ENCODE data around the gene ST7. TPM values are rescaled to one million over a fixed set of nuclear protein-coding genes. Genes with fewer than 3 reads are reported as not detected.
"Not testable (repeated sequence)": the region's sequence is repeated elsewhere in the genome, so short reads cannot be mapped to it uniquely, and the experiment has no call there.

ST7 gene
- total and polyA plus RNA-seq, 9 donors: 11.6 to 20.7 (median 15.0) TPM

GRCh38 chr7:117119192-117119924, 166.1 kb downstream of the ST7 start:
- Histone ChIP-seq H3K27me3 (ENCODE audit: control insufficient read depth, insufficient read depth, low read length) (no peaks in the 10 kb centered on the region), H3K36me3 (ENCODE audit: control insufficient read depth, insufficient read depth, low read length) (peaks cover 5% of the 10 kb centered on the region), H3K4me1 (ENCODE audit: control insufficient read depth, insufficient read depth, low read length) (peaks cover 5% of the 10 kb centered on the region), H3K4me3 (ENCODE audit: low read length) (no peak overlapping the region), H3K27ac (ENCODE audit: low read length) (no peak overlapping the region), H3K9me3 (replicated peaks; ENCODE audit: control insufficient read depth, low read depth, low read length) (no peaks in the 10 kb centered on the region)
- WGBS (ENCODE audit: insufficient coverage): no CpG with 5 or more reads among the region's 7 CpGs
- peak; percentile 87 for DNase-seq

GRCh38 chr7:117120321-117120720, 167.0 kb downstream of the ST7 start:
- H3K9me3 ChIP-seq (replicated peaks; ENCODE audit: control insufficient read depth, low read depth, low read length); H3K27ac ChIP-seq (ENCODE audit: low read length); H3K4me1 ChIP-seq (ENCODE audit: control insufficient read depth, insufficient read depth, low read length); DNase-seq; H3K36me3 ChIP-seq (ENCODE audit: control insufficient read depth, insufficient read depth, low read length); H3K4me3 ChIP-seq (ENCODE audit: low read length); H3K27me3 ChIP-seq (ENCODE audit: control insufficient read depth, insufficient read depth, low read length): not testable (repeated sequence)
- WGBS (ENCODE audit: insufficient coverage): no CpG with 5 or more reads among the region's 1 CpG

GRCh38 chr7:117122036-117122435, 168.7 kb downstream of the ST7 start:
- DNase-seq; H3K4me1 ChIP-seq (ENCODE audit: control insufficient read depth, insufficient read depth, low read length); H3K27me3 ChIP-seq (ENCODE audit: control insufficient read depth, insufficient read depth, low read length); H3K27ac ChIP-seq (ENCODE audit: low read length); H3K9me3 ChIP-seq (replicated peaks; ENCODE audit: control insufficient read depth, low read depth, low read length); H3K36me3 ChIP-seq (ENCODE audit: control insufficient read depth, insufficient read depth, low read length); H3K4me3 ChIP-seq (ENCODE audit: low read length): not testable (repeated sequence)
- WGBS (ENCODE audit: insufficient coverage): 88% methylated on average over 1 of the region's 1 CpG

GRCh38 chr7:117122536-117122935, 169.2 kb downstream of the ST7 start:
- Histone ChIP-seq H3K27me3 (ENCODE audit: control insufficient read depth, insufficient read depth, low read length) (no peaks in the 10 kb centered on the region), H3K36me3 (ENCODE audit: control insufficient read depth, insufficient read depth, low read length) (peaks cover 5% of the 10 kb centered on the region), H3K4me1 (ENCODE audit: control insufficient read depth, insufficient read depth, low read length) (no peaks in the 10 kb centered on the region), H3K9me3 (replicated peaks; ENCODE audit: control insufficient read depth, low read depth, low read length) (no peaks in the 10 kb centered on the region), H3K27ac (ENCODE audit: low read length) (no peak overlapping the region), H3K4me3 (ENCODE audit: low read length) (no peak overlapping the region)
- DNase-seq: no peak

- Histone ChIP-seq H3K4me1 (ENCODE audit: control insufficient read depth, insufficient read depth, low read length) (no peaks in the 10 kb centered on the region), H3K4me3 (ENCODE audit: low read length) (no peak overlapping the region), H3K27ac (ENCODE audit: low read length) (no peak overlapping the region), H3K36me3 (ENCODE audit: control insufficient read depth, insufficient read depth, low read length) (peaks cover 5% of the 10 kb centered on the region), H3K27me3 (ENCODE audit: control insufficient read depth, insufficient read depth, low read length) (no peaks in the 10 kb centered on the region), H3K9me3 (replicated peaks; ENCODE audit: control insufficient read depth, low read depth, low read length) (no peaks in the 10 kb centered on the region)
- WGBS (ENCODE audit: insufficient coverage): no CpG with 5 or more reads among the region's 2 CpGs
- DNase-seq: no peak
Observed at GRCh38 chr7:117123311-117123926, 170.1 kb downstream of the ST7 start.

- Histone ChIP-seq H3K27ac (ENCODE audit: low read length) (no peak overlapping the region), H3K4me3 (ENCODE audit: low read length) (no peak overlapping the region), H3K36me3 (ENCODE audit: control insufficient read depth, insufficient read depth, low read length) (peaks cover 5% of the 10 kb centered on the region), H3K27me3 (ENCODE audit: control insufficient read depth, insufficient read depth, low read length) (no peaks in the 10 kb centered on the region), H3K4me1 (ENCODE audit: control insufficient read depth, insufficient read depth, low read length) (no peaks in the 10 kb centered on the region), H3K9me3 (replicated peaks; ENCODE audit: control insufficient read depth, low read depth, low read length) (no peaks in the 10 kb centered on the region)
- DNase-seq: peak; percentile 72
- 83% methylated on average over 1 of the region's 4 CpGs for WGBS (ENCODE audit: insufficient coverage)
Observed at GRCh38 chr7:117124591-117125220, 171.4 kb downstream of the ST7 start.

GRCh38 chr7:117126676-117127075, 173.4 kb downstream of the ST7 start:
- Histone ChIP-seq H3K9me3 (replicated peaks; ENCODE audit: control insufficient read depth, low read depth, low read length) (no peaks in the 10 kb centered on the region), H3K4me3 (ENCODE audit: low read length) (no peak overlapping the region), H3K36me3 (ENCODE audit: control insufficient read depth, insufficient read depth, low read length) (no peaks in the 10 kb centered on the region), H3K27ac (ENCODE audit: low read length) (no peak overlapping the region), H3K27me3 (ENCODE audit: control insufficient read depth, insufficient read depth, low read length) (no peaks in the 10 kb centered on the region), H3K4me1 (ENCODE audit: control insufficient read depth, insufficient read depth, low read length) (no peaks in the 10 kb centered on the region)
- no CpG with 5 or more reads among the region's 1 CpG for WGBS (ENCODE audit: insufficient coverage)
- DNase-seq: no peak

- no peaks in the 10 kb centered on the region for H3K27me3 ChIP-seq (ENCODE audit: control insufficient read depth, insufficient read depth, low read length)
- WGBS (ENCODE audit: insufficient coverage): no CpG with 5 or more reads among the region's 2 CpGs
- peaks cover 2% of the 10 kb centered on the region for H3K36me3 ChIP-seq (ENCODE audit: control insufficient read depth, insufficient read depth, low read length)
- DNase-seq: peak; percentile 76
- H3K9me3 ChIP-seq (replicated peaks; ENCODE audit: control insufficient read depth, low read depth, low read length): no peaks in the 10 kb centered on the region
- H3K4me3 ChIP-seq (ENCODE audit: low read length): no peak overlapping the region
- no peak overlapping the region for H3K27ac ChIP-seq (ENCODE audit: low read length)
- no peaks in the 10 kb centered on the region for H3K4me1 ChIP-seq (ENCODE audit: control insufficient read depth, insufficient read depth, low read length)
Observed at GRCh38 chr7:117127585-117128168, 174.4 kb downstream of the ST7 start.

- Histone ChIP-seq H3K4me1 (ENCODE audit: control insufficient read depth, insufficient read depth, low read length) (no peaks in the 10 kb centered on the region), H3K9me3 (replicated peaks; ENCODE audit: control insufficient read depth, low read depth, low read length) (no peaks in the 10 kb centered on the region), H3K27ac (ENCODE audit: low read length) (no peak overlapping the region), H3K4me3 (ENCODE audit: low read length) (no peak overlapping the region), H3K27me3 (ENCODE audit: control insufficient read depth, insufficient read depth, low read length) (no peaks in the 10 kb centered on the region), H3K36me3 (ENCODE audit: control insufficient read depth, insufficient read depth, low read length) (peaks cover 7% of the 10 kb centered on the region)
- DNase-seq: peak; percentile 37
- 77% methylated on average over 3 of the region's 5 CpGs for WGBS (ENCODE audit: insufficient coverage)
Observed at GRCh38 chr7:117129521-117129955, 176.2 kb downstream of the ST7 start.

GRCh38 chr7:117130262-117130661, 177.0 kb downstream of the ST7 start:
- Histone ChIP-seq H3K4me1 (ENCODE audit: control insufficient read depth, insufficient read depth, low read length) (no peaks in the 10 kb centered on the region), H3K4me3 (ENCODE audit: low read length) (no peak overlapping the region), H3K27me3 (ENCODE audit: control insufficient read depth, insufficient read depth, low read length) (no peaks in the 10 kb centered on the region), H3K36me3 (ENCODE audit: control insufficient read depth, insufficient read depth, low read length) (peaks cover 9% of the 10 kb centered on the region), H3K27ac (ENCODE audit: low read length) (no peak overlapping the region), H3K9me3 (replicated peaks; ENCODE audit: control insufficient read depth, low read depth, low read length) (no peaks in the 10 kb centered on the region)
- DNase-seq: no peak
- WGBS (ENCODE audit: insufficient coverage): no CpG with 5 or more reads among the region's 5 CpGs
